COR-L47 (cell line): ENCODE measurements around the gene NOL9.
"Not testable (repeated sequence)": the region's sequence is repeated elsewhere in the genome, so short reads cannot be mapped to it uniquely, and the experiment has no call there.

ENCODE experiments used
- DNase-seq: peaks from one replicate; lab custom pipeline; 2025; lab: John Stamatoyannopoulos, UW

Gene NOL9

DNA sequence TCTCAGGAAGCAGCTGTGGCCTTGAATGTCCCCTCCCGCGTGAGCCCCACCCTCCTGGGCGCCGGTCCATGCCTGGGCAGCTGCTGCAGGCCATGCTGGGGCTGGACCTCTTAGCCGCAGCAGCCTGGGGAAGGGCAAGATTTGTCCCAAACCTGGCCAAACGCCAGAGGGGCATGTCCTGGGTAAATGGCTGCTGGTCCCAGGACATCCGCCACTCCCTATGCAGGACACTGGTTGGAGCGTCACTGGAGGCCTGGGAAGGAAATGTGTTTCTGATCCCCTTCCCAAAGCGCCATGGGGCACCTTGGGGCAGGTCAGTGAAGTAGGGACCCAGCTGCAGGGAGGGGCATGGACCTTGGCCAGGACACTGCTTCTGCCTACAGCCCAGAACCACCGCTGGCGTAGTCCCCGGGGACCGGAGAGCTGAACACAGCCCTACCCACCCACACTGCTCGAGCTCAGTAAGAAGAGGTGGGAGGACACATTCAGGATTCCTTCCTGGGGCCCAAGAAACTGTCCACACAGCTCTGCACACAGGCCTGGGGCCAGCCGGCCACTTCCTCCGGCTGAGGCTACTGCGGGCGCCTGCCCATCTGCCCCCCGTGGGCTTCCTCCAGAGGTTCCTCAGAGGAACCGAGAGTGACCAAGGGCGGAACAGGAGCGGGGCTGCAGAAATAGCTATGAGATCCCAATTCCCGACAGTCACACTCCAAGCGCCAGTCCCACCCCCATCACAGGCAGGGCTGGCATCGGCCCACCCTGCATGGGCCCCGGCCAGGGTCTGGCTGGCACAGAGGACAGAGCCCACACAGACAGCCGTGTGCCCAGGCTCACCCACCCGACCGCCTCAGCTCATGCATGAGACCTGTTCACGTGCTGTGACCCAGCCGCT lies 52.1 kb downstream of the NOL9 start:
- no peak for DNase-seq

DNA sequence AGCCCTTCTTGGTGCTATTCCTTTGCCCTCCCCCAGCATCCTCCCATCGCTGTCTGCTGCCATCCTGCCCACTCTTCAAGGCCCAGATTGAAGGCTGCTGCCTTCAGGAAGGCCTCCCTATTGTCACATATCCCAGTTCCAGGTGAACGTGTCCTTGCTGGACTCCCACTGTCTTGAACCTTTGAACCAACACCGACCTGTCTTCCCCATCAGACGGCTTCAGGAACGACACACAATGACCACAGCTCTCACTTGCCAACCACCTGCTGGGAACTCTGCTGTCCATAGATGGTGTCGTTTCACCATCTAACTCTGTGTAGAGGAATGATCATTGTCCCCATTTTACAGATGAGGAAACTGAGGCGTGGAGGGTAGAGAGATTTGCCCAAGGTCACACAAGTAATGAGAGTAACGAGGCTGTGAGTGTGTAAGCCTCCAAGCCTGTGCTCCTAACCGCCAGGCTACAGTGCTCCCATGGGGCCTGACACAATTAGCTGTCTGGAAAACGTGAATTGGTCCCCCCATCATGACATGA lies 53.0 kb downstream of the NOL9 start:
- DNase-seq, result no peak

DNA sequence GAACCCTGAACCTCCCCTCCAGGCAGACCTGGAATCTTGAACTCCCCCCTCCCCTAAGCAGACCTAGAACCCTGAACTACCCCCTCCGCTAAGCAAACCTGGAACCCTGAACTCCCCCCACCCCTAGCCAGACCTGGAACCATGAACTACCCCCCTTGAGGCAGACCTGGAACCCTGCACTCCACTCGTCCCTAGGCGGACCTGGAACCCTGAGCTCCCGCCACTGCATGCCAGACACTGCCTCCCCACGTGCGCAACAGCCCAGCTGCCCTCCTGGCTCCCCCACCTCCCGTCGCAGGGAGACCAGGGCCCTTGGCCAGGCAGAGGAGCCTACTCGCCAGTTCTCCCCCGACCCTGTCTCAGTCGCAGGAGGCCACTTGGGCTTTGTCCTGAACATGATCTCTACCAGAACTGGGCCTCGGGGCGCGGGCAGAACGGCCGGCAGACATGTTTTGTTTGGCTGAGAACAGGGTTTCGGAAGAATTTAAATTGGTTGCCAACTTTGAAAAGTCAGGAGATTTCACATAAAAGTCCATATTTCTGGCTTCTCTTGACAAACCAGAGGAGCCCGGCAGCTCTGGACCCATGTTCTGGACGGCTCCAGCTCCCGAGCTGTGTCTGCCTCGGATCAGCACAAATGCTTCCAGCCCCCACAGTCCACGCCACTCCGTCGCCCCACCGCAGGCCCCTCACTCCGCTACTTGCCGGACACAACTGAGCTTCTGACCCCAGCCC lies 53.6 kb downstream of the NOL9 start:
- DNase-seq, result no peak

DNA sequence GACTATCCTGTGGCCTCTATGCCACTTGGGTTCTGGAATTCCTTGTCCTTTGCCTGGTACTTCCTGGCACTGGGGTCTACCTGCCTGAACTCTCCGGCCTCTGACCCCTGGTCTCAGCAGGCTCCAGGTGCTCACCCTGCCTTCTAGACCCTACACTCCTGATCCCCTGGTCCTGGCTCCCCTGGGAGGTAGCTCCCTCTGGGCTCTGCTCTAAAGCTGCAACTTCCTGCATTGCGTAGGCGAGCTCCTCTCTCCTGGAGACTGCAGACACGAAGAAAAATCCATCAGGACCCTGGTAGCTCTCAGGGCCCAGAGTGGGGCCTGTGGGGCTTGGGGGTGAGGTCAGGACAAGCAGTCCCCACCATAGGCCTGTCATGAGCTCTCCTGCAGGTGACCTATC lies 55.0 kb downstream of the NOL9 start:
- DNase-seq, result no peak

DNA sequence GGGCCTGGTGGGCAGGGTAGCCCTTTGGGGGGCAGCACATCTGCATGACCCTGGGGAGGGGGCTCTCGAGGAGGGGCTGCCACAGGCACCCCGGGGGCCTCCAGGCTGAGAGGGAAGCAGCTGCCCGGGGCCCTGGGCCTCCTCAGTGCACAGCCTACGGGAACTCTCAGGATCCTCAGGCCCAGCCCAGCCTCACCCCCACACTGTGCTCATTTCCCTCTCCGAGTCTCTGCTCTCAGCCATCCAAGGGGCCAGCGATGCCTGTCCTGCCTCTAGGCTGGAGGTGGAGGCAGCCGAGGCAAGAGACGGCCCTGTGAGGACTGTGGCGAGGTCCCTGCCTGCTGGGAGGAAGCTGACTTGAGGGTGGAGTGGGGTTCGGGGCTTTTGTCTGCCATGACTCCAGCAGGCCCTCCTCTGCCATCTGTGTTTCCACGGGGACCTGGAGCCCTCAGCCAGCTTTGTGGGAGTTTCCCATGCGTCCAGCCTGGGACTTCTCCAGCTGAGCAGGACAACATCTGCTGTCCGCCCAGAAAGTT lies 55.7 kb downstream of the NOL9 start:
- no peak for DNase-seq

DNA sequence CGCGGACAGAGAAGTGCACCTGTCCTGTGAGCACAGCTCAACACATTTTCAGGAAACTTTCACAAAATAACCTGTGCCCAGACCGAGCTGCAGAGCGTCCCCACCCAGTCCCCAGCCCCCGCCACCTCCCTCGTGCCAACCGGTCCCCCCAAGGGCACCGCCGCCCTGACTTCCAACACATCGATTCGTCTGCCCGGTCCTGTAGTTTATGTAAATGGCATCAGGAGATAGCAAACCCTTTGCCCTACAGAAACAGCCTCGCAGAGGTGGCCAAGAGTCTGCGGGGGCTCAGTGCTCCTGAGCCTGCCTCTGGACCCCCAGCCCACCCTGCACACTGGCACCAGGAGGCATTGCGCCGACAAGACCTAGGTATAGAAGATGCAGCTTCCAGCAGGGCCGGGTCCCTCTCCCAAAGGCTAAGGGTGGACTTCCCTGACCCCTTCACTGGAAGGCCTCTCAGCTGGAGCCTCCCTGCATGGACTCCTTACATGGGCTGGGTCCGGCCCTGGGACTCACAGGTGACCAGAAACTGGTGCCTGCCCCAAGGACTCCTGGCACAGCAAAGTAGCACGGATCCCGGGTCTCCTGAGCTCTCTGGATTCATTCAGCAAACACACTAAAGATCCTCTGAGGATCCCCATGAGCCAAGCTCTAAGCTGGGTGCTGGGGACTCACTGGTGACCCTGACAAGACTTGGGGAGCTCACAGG lies 56.3 kb downstream of the NOL9 start:
- DNase-seq, result no peak

DNA sequence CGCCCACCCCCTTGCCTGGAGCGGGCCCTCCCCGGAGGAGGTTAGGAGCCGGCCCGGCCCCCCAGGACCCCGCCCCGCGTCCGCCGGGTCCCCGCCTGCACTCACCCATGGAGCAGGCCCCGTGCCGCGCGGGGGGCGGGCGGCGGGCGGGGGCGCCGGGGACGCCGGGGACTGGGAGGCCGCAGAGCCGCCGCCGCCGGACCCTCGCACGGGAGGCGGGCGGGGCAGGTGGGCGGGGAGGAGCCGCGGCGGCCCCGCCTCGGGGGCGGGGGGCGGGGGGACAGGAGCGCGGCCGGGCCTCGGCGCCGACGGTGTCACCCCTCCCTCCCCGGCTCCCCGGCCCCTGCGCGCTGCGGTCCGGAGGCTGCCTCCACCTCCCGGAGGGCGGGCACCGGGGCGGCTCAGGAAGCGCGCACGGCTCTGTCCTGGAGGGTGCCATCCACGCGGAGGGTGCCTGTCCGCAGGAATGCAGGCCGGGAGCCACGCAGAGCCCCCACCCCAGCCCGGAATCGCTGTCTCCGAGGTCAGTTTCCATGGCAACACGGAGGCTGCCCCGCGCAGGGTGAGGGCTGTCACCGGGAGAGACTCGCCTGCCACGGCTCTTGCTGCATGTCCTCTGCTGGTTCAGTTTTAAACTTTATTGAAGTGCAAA lies 57.0 kb downstream of the NOL9 start:
- peak; percentile 45 for DNase-seq

DNA sequence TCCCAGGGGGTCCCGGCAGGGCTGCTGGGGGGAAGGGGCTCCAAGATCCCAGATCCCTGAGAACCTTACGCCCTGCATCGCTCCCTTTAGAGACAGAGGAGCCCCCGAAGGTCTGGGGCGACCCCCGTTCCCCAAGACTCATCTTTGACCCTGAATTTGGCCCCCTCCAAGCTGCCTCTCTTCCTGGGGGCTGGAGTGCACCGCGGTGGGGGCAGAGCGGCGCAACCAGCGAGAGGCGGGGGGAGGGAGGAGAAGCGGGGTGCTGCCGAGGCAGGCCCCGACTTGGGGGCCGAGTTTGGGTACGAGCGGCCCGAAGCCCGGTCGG lies 57.5 kb downstream of the NOL9 start:
- no peak for DNase-seq

DNA sequence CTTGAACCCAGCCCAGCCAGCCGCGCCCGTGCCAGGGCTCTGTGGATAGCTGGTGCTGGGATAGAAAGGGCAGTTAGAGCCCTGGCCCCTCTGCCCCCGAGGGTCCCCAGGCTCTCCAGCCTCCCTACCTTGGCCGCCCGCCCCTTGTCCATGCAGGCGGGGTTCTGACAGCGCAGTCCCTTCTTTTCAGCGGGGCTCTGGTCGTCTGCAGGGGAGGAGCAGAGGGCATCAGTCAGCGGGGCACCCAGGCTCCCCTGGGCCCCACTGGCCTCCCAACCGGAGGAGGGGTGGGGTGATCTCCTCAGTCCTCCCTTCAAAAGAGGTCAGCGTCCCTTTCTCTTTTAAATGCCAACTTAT lies 58.0 kb downstream of the NOL9 start:
- DNase-seq, result no peak

DNA sequence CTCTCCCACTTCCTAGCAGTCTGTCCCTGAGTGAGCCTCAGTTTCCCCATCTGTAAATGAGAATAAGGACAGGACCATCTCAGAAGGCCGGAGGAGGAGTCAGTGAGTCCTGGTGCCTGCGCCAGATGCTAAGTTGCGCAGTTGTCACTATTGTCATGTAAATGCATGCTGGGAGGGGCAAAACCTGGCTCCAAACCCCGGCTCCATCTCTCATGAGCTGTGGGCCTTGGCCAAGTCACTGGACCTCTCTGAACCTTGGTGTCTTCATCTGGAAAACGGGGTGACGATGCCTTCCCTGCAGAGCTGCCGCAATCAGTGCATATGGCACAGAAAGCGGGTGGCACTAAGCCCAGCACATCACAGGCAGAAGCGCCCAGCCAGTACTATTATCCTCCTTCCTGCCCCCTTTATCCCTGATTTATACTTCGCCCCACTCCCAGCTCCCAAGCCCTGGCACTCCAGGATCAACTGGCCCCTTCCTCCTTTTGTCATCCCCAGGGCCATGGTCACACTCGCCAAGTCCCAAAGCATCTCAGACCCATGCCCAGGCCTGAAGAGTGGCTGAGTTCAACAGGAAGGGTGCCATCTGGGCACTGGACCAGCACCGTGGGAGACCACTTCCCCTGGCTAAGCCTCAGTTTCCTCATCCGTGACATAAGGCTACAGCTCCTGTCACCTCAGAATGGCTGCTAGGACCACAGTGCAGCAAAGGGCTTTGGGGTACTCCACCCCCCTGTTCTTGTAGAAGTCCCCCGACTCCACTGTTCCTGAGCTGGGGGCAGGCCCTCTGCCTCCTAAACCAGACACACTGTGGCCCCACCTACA lies 58.6 kb downstream of the NOL9 start:
- no peak for DNase-seq

DNA sequence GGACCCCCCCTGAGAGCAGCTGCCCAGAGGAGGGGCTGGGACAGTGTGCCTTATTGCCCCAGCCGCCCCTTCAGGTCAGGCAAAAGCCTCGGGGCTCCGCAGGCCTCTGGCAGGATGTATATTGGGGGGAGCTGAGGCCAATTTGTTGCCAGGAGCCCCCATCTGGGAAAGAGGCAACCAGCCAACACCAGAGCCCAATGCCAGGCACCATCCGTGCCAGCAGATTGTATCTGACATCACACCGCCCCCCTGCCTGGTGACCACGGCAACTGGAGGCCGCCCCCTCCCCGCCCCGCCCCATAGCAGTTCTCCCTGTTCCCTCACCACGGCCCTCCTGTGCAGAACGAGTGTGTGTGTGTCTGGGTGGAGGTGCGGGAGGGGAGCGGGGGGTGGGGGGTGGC lies 59.3 kb downstream of the NOL9 start:
- DNase-seq, result peak; percentile 70

DNA sequence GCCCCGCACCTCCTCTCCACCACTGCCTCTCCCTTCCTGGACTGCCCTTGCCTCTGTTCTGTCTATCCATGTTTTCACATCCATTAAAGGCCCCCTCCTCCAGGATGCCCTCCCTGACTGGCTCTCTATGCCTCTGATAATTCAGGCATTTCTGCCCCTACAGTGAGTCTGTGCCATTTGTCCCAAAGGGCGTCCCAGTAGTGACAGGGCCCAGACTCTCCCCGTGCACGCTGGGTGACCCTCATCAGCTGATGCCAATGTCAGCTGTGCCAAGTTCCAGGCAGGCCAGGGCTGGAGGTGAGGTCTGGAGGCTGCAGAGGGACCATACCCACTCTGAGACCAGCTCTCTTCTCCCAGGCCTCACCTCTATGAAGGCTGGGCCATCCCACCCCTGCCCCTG lies 59.7 kb downstream of the NOL9 start:
- DNase-seq, result no peak

DNA sequence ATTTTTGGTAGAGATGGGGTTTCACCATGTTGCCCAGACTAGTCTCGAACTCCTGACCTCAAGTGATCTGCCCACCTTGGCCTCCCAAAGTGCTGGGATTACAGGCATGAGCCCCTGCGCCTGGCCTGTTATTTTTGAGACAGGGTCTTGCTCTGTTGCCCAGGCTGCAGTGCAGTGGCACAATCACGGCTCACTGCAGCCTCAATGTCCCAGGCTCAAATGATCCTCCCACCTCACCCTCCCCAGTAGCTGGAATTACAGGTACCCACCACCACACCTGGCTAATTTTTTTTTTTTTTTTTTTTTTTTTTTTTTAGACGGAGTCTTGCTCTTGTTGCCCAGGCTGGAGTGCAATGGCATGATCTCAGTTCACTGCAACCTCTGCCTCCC lies 60.5 kb downstream of the NOL9 start:
- DNase-seq, result not testable (repeated sequence)

DNA sequence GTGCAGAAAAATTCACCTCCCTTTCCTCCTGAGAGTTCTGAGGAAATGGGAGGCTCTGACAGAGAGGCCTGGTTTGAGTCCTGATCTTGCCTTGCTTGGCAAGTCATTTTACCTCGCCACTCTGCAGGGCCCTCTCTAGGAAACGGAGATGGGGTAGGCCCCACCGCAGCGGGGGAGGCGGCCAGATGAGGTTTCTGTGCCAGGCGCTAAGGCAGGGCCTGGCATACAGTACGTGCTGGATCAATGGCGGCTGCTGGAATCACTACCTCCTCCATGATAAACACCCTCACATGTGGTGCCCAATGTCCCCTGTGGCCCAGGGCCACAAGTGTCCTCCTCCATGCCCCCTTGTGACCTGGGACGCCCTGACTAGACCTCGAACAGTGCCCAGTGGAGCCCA lies 62.3 kb downstream of the NOL9 start:
- DNase-seq, result no peak

DNA sequence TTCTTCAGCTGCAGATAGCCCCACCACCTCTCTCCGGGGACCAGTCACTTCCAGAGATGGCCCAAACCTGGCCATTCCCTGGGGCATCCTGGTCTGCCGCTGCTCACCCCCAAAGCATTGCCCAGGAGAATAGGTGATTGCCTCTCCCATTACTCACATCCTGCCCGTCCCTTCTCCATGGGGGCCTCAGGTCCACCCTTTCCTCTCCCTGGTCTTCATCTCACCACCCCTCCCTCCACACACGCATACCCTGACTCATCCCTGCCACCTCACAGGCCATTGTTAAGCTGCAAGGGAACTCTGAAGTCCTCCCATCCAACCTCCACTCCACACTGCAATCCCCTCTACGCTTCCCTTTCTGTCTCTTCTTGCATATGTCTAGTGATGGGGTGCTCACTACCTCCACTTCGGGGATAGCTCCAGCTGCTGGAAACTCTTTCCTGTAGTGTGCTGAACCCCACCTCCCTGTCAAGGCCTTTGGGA lies 62.8 kb downstream of the NOL9 start, which contains the start of gene PLEKHG5:
Gene PLEKHG5 (minus strand): TSS at position 188 of the 483 bp plus-strand sequence. CDS start 14,096 bp downstream, outside the sequence.
- no peak for DNase-seq

DNA sequence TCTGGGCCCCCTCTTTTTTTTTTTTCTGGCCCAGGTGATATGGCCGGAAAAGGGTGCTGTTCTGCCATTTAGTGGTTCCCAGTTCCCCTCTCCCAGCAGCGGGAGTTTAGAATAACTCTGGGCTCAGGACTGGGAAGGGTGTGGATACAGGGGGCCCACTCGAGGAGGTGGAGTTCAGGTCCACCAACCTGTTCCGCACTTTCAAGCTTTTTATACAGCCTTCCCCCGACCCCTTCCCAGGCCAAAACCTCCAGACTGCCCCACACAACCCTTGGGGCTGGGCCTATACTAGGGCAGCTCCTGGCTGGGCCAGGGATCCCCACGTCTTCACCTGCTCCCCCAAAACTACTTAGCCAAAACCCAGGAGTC lies 63.2 kb downstream of the NOL9 start:
- no peak for DNase-seq

DNA sequence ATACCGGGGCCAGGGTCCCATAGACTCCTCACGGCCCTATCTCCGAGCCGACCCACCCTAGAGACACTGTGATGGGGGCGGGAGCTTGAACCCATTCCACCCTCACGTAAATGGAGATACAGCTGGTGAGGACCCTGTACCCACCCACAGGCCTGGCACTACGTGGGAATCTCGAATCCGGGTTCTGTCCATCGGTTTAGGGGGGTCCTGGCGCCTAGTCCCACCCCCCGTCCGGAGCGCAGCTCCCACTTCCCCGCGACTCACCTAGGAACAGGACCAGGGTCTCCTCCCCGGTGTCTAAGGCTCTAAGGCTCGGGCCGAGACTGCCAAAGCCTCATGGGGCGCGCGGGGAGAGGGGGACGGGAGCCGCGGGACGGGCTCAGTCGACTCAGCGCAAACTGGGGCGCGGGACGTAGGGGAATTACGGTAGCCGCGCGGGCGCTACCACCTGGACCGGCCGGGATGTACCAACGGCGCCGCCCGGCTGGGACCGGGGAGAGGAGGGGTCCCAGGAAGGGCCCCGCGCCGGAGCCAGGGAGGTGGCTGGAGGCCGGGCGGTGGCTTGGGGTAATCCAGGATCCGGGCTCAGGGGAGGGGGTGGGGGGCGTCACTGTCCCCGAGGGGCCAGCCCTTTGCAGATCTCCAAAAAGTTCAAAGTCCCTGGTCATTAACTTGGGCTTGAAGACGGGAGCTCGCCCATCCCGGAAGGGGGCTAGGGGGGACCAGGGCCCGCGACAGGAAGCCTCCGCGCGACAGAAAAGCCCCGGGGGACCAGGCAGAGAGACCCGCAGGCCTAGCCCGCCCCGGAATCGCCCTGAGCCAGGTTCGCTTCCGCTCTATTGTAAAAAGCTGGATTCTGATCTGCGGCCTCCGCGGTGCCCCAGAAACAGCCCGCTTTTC lies 63.9 kb downstream of the NOL9 start:
- peak; percentile 33 for DNase-seq

DNA sequence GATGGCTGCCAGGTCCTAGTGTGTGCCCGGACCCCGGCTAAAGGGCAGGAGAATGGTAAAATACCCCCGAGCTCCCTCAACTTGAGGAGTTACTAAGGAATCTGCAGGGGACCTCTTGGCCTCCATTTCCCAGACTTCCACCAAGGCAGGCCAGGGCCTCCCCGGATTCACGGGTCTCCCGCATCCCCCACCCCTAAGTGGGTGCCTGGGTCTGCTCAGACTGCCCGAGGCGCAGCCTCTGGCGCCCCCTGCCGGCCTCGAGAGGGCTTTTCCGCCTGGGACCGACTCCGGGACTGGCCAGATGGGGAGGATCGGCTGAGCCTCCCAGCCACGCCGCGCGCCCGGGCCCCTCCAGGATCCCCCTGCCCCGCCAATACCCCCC lies 64.5 kb downstream of the NOL9 start:
- DNase-seq, result peak; percentile 54

DNA sequence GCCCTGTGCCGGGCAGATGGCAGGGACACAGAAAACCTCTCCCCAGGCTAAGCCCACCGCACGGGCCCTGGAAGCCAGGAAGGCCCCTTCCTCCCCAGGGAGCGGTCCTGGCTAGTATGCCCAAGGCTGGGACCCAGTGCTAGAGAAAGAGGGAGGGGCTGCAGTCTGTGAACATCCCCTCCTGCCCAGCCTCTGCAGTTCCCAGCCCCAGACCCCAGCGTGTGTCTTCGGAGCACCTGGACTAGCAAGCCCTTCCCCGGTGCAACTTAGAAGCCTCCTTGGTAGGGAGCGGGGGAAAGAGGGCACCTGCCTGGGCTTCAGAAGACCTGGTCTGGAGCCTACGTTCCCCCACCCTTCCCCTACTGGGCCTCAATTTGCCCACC lies 64.9 kb downstream of the NOL9 start:
- DNase-seq, result no peak
